ENCODE measurements around the gene SLC38A7. TPM values are rescaled to one million over a fixed set of nuclear protein-coding genes. Genes with fewer than 3 reads are reported as not detected.

Gene SLC38A7
- total and polyA plus RNA-seq, 2 experiments from 2014 or later = 13.9 to 27.8 TPM

DNA sequence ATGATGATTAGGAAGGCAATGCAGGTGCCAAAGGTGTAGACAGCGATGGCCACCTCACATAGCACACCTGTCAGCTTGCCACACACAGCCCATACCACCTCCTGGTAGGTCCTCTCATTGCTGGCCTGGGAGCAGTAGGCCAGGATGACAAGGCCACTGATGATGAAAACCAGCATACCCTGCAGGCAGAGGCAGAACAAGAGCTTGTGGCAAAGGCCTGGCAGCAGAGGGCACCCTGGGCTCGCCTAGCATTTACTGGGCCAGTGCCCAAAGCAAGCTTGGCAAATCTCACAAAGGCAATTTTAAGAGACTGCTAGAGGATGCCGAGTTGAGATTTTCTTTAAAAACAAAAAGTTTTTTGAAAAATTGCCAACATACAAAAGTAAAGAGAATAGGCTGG is 5.9 kb downstream of the SLC38A7 start:
- H3K27ac Mint-ChIP-seq = no peak overlapping the region
- no peak overlapping the region for H3K4me2 ChIP-seq
- no peaks in the 10 kb centered on the region; the same call in 1 of the 2 replicates for H3K36me3 ChIP-seq (ENCODE audit: insufficient read depth)
- no peaks in the 10 kb centered on the region for H3K9me2 ChIP-seq (ENCODE audit: insufficient read depth)
- H3K27me3 Mint-ChIP-seq (ENCODE audit: insufficient read depth, low read depth, poor library complexity) = peaks cover 2% of the 10 kb centered on the region
- ATAC-seq = no peak
- H4K20me1 ChIP-seq (replicated peaks; ENCODE audit: insufficient read depth) = peaks cover 4% of the 10 kb centered on the region; the same call in 1 of the 2 replicates
- no peaks in the 10 kb centered on the region for H3F3A ChIP-seq (replicated peaks; ENCODE audit: low read depth)
- peaks cover 3% of the 10 kb centered on the region; the same call in 2 of the 3 replicates for H3K4me1 Mint-ChIP-seq
- no peak overlapping the region for H3K27ac ChIP-seq (ENCODE audit: low read depth)
- no peak overlapping the region for H3K4me3 Mint-ChIP-seq
- no peak for TF ChIP-seq POLR2AphosphoS5 (IDR thresholded peaks at IDR 0.05; ENCODE audit: low read depth)
- no peak for TF ChIP-seq STAT1 (IDR thresholded peaks at IDR 0.05; ENCODE audit: unreplicated experiment)
- TF ChIP-seq, protein P1, sequence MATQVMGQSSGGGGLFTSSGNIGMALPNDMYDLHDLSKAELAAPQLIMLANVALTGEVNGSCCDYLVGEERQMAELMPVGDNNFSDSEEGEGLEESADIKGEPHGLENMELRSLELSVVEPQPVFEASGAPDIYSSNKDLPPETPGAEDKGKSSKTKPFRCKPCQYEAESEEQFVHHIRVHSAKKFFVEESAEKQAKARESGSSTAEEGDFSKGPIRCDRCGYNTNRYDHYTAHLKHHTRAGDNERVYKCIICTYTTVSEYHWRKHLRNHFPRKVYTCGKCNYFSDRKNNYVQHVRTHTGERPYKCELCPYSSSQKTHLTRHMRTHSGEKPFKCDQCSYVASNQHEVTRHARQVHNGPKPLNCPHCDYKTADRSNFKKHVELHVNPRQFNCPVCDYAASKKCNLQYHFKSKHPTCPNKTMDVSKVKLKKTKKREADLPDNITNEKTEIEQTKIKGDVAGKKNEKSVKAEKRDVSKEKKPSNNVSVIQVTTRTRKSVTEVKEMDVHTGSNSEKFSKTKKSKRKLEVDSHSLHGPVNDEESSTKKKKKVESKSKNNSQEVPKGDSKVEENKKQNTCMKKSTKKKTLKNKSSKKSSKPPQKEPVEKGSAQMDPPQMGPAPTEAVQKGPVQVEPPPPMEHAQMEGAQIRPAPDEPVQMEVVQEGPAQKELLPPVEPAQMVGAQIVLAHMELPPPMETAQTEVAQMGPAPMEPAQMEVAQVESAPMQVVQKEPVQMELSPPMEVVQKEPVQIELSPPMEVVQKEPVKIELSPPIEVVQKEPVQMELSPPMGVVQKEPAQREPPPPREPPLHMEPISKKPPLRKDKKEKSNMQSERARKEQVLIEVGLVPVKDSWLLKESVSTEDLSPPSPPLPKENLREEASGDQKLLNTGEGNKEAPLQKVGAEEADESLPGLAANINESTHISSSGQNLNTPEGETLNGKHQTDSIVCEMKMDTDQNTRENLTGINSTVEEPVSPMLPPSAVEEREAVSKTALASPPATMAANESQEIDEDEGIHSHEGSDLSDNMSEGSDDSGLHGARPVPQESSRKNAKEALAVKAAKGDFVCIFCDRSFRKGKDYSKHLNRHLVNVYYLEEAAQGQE (IDR thresholded peaks at IDR 0.05; ENCODE audit: unreplicated experiment) = no peak
- TF ChIP-seq CTCF (conservative IDR thresholded peaks at IDR 0.05; ENCODE audit: low read depth in 2 of 2) = peak in 1 of 2 experiments; percentile 19; a peak in 1 of 4 replicates
- TF ChIP-seq ETS1 (IDR thresholded peaks at IDR 0.05) = no peak
- no peaks in the 10 kb centered on the region; the same call in 2 of the 3 replicates for H3K9me3 Mint-ChIP-seq
- DNase-seq (ENCODE audit: low spot score) = no peak
- peaks cover 18% of the 10 kb centered on the region for H3K36me3 Mint-ChIP-seq (ENCODE audit: low read depth)
- peaks cover 9% of the 10 kb centered on the region for H3K79me2 ChIP-seq (replicated peaks; ENCODE audit: insufficient read depth)
- H3K4me1 ChIP-seq (ENCODE audit: insufficient read depth) = peaks cover 1% of the 10 kb centered on the region; the same call in 1 of the 2 replicates
- H3K27me3 ChIP-seq (ENCODE audit: insufficient read depth) = no peaks in the 10 kb centered on the region
- H3K4me3 ChIP-seq = no peak overlapping the region
- H2AFZ ChIP-seq = no peak overlapping the region

- H3F3A ChIP-seq (replicated peaks; ENCODE audit: low read depth) = no peaks in the 10 kb centered on the region
- H3K79me2 ChIP-seq (replicated peaks; ENCODE audit: insufficient read depth) = peaks cover 5% of the 10 kb centered on the region; the same call in 1 of the 2 replicates
- H3K27ac ChIP-seq (ENCODE audit: low read depth) = no peak overlapping the region
- H3K4me2 ChIP-seq = no peak overlapping the region
- DNase-seq (ENCODE audit: low spot score) = no peak
- H3K36me3 ChIP-seq (ENCODE audit: insufficient read depth) = no peaks in the 10 kb centered on the region; the same call in 1 of the 2 replicates
- Mint-ChIP-seq H3K27ac (no peak overlapping the region), H3K9me3 (no peaks in the 10 kb centered on the region; the same call in 2 of the 3 replicates), H3K4me1 (no peaks in the 10 kb centered on the region), H3K4me3 (no peak overlapping the region), H3K36me3 (ENCODE audit: low read depth) (peaks cover 18% of the 10 kb centered on the region), H3K27me3 (ENCODE audit: insufficient read depth, low read depth, poor library complexity) (no peaks in the 10 kb centered on the region)
- H3K27me3 ChIP-seq (ENCODE audit: insufficient read depth) = no peaks in the 10 kb centered on the region
- no peak overlapping the region for H2AFZ ChIP-seq
- H3K4me1 ChIP-seq (ENCODE audit: insufficient read depth) = no peaks in the 10 kb centered on the region
- peaks cover 4% of the 10 kb centered on the region; the same call in 1 of the 2 replicates for H4K20me1 ChIP-seq (replicated peaks; ENCODE audit: insufficient read depth)
- ATAC-seq = no peak
- H3K4me3 ChIP-seq = no peak overlapping the region
- H3K9me2 ChIP-seq (ENCODE audit: insufficient read depth) = no peaks in the 10 kb centered on the region
- TF ChIP-seq STAT1 (IDR thresholded peaks at IDR 0.05; ENCODE audit: unreplicated experiment) = no peak
- TF ChIP-seq, protein P2, sequence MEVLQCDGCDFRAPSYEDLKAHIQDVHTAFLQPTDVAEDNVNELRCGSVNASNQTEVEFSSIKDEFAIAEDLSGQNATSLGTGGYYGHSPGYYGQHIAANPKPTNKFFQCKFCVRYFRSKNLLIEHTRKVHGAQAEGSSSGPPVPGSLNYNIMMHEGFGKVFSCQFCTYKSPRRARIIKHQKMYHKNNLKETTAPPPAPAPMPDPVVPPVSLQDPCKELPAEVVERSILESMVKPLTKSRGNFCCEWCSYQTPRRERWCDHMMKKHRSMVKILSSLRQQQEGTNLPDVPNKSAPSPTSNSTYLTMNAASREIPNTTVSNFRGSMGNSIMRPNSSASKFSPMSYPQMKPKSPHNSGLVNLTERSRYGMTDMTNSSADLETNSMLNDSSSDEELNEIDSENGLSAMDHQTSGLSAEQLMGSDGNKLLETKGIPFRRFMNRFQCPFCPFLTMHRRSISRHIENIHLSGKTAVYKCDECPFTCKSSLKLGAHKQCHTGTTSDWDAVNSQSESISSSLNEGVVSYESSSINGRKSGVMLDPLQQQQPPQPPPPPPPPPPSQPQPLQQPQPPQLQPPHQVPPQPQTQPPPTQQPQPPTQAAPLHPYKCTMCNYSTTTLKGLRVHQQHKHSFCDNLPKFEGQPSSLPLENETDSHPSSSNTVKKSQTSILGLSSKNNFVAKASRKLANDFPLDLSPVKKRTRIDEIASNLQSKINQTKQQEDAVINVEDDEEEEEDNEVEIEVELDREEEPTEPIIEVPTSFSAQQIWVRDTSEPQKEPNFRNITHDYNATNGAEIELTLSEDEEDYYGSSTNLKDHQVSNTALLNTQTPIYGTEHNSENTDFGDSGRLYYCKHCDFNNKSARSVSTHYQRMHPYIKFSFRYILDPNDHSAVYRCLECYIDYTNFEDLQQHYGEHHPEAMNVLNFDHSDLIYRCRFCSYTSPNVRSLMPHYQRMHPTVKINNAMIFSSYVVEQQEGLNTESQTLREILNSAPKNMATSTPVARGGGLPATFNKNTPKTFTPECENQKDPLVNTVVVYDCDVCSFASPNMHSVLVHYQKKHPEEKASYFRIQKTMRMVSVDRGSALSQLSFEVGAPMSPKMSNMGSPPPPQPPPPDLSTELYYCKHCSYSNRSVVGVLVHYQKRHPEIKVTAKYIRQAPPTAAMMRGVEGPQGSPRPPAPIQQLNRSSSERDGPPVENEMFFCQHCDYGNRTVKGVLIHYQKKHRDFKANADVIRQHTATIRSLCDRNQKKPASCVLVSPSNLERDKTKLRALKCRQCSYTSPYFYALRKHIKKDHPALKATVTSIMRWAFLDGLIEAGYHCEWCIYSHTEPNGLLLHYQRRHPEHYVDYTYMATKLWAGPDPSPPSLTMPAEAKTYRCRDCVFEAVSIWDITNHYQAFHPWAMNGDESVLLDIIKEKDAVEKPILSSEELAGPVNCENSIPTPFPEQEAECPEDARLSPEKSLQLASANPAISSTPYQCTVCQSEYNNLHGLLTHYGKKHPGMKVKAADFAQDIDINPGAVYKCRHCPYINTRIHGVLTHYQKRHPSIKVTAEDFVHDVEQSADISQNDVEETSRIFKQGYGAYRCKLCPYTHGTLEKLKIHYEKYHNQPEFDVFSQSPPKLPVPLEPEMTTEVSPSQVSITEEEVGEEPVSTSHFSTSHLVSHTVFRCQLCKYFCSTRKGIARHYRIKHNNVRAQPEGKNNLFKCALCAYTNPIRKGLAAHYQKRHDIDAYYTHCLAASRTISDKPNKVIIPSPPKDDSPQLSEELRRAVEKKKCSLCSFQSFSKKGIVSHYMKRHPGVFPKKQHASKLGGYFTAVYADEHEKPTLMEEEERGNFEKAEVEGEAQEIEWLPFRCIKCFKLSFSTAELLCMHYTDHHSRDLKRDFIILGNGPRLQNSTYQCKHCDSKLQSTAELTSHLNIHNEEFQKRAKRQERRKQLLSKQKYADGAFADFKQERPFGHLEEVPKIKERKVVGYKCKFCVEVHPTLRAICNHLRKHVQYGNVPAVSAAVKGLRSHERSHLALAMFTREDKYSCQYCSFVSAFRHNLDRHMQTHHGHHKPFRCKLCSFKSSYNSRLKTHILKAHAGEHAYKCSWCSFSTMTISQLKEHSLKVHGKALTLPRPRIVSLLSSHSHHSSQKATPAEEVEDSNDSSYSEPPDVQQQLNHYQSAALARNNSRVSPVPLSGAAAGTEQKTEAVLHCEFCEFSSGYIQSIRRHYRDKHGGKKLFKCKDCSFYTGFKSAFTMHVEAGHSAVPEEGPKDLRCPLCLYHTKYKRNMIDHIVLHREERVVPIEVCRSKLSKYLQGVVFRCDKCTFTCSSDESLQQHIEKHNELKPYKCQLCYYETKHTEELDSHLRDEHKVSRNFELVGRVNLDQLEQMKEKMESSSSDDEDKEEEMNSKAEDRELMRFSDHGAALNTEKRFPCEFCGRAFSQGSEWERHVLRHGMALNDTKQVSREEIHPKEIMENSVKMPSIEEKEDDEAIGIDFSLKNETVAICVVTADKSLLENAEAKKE (CRISPR knock-in tag; IDR thresholded peaks at IDR 0.05) = no peak
- TF ChIP-seq NANOG (IDR thresholded peaks at IDR 0.05; ENCODE audit: borderline replicate concordance) = no peak
- no peak for TF ChIP-seq POLR2AphosphoS5 (IDR thresholded peaks at IDR 0.05; ENCODE audit: low read depth)
- TF ChIP-seq JUNB (IDR thresholded peaks at IDR 0.05; ENCODE audit: unreplicated experiment) = no peak
- TF ChIP-seq EZH2phosphoT487 (IDR thresholded peaks at IDR 0.05; ENCODE audit: unreplicated experiment) = no peak
Observed at GRCh38 chr16:58678269-58678668, 6.3 kb downstream of the SLC38A7 start.
